NCI-H1417 (cell line): ENCODE data around the gene ARHGAP33.

ENCODE experiments used
- DNase-seq, 3 experiments: peaks; one replicate each; lab custom pipeline; 2025; lab: John Stamatoyannopoulos, UW

ARHGAP33 gene

GRCh38 chr19:35740423-35741202, 34.8 kb upstream of the ARHGAP33 start:
- DNase-seq: peak; percentile 96 to 99 (median 98)

- no peak for DNase-seq
These were observed 34.2 kb upstream of the ARHGAP33 start for GRCh38 chr19:35741203-35741515.

DNA sequence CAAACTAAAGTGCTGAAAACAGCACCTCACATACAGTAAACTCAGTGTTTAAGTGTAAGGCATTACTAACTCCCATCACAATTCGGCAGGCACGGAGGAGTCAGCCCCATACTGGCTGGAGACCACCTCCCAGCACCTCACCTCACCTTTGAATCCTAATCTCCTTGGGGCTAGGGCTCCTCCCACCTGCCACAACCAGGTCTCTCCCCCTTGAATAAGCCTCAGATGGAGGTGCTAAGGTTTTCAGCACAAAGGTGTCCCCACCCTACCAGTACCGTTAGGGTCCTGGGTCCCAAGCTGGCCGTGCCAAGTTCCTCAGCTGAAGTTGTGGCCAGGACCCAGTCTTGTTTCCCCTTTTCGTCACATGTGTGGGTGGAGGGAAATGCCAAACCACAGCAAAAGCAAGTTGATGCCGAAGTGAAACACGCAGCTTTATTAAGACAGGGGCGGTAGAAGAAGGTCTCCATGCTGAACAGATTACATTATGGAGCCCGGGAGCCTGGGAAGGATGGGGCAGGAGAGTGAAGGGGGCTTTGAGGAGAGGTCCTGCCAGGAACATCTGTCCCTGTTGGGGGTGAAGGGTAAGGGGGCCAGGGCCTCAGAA, 33.1 kb upstream of the ARHGAP33 start, which contains the start of gene IGFLR1:
Gene IGFLR1 (minus strand): TSS at position 332 of the 604 bp plus-strand sequence. CDS start 1,272 bp downstream, outside the sequence.
- no peak for DNase-seq

DNA sequence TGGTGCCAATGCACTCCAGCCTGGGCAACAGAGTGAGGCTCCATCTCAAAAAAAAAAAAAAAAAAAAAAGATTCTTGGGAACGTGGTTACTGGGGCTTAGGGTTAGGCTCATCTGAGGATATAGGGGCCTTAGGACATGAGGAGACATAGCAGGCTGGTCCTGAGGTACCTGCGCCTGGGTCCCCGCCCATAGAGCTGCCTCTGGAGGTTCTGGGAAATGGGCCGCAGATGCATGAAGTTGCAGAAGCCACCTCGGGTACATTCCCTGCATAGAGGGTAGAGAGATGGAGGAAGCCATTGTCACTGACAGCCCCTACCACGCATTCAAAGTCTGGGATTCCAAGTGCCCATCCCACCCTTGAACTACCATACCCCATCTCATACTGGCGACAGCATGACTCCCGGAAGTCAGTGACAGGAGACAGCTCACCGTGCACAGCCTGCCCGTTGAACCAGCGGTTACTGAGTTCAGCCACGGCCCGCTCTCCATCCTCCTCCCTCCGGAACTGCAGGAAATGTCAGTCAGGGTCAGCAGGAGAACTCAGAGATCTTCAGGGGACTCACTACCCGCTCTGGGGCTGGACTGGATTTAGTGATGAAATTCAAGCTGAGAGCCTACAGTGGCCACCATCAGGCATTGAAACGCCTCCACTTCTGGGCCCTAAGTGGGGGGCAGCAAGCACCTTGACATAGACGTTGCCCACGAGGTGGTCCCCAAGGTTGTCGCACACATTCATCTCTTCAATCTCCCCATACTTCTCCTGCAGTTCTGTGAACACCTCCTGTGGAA, 31.5 kb upstream of the ARHGAP33 start:
- DNase-seq: no peak

GRCh38 chr19:35744430-35745327, 30.7 kb upstream of the ARHGAP33 start:
- peak; percentile 92 to 97 (median 97) for DNase-seq

DNA sequence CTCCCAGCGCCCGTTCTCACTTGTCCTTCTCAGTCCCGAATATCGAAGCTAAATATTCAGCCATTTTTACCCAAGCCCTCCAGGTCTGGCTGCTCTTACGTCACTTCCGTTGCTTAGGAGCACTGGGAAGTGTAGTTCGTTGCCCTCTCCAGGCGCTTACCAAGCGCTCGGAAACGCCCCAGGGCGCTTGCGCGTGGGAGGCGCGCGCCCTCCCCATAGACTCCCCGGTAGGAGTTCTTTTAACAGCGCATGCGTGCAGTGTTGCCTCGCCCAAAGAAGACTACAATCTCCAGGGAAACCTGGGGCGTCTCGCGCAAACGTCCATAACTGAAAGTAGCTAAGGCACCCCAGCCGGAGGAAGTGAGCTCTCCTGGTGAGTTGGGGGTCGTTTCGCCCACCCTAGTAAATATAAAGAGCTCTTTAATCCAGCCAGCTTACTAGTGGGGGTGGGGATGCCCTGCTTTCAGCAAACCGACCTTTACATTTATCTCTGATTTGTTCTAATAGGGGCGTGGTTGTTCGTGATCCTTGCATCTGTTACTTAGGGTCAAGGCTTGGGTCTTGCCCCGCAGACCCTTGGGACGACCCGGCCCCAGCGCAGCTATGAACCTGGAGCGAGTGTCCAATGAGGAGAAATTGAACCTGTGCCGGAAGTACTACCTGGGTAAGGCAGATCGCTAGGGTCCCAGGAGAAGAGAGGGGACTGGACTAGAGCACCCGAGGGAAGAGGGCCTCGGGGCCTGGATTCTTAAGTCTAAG, 29.9 kb upstream of the ARHGAP33 start, which contains the start of the genes PSENEN and U2AF1L4:
Gene PSENEN (plus strand): TSS at position 324 of the 759 bp plus-strand sequence. CDS start 280 bp downstream, at position 604.
Gene U2AF1L4 (minus strand): TSS at position 91 of the 759 bp plus-strand sequence. CDS start 27 bp downstream, at position 64.
- peak; percentile 97 to 100 (median 99) for DNase-seq

- DNase-seq: no peak
These were observed 29.3 kb upstream of the ARHGAP33 start for GRCh38 chr19:35746087-35746462.

GRCh38 chr19:35746531-35746930, 28.8 kb upstream of the ARHGAP33 start:
- DNase-seq: no peak

DNA sequence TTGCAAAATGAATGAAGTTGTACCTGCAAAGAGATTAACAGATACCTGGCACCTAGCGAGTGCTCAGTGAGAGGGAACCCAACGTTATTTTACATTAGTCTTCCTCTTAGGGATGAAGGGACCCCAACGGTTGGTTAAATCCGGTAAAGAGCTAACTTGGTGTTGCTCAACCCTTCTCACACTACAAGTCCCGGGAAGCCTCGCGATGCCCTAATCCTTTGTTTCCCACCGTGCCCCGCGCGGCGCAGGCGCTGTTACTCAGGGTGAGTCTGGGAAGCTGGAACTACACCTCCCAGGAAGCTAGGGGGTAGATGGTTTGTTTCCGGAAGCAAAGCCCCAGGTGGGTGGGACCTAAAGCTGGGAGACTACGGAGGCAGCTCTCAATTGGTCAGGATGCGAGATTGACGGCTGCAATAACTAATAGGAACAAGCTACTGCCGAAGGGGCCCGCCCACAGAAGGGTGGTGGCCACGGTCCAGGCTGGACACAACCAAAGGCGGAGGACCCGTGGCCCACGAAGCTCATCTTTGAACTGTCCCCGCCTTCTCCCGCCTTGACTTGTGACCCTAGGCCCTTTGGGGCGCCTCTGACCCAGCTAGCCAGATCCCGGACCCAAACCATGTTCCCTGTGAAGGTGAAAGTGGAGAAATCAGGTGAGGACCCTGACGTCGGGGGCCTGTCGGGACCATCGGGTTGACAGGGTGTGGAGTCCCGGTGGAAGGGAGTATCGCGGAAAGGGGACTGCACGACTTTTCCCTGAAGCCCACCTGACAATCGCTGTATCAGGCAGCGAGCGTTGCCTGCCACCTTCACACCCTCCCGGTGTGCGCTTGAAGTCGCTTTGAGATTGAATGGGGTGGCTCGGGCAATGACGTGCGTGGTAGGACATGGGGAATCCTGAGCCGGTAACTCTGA, 27.0 kb upstream of the ARHGAP33 start, which contains the start of gene LIN37:
Gene LIN37 (plus strand): TSS at position 471 of the 915 bp plus-strand sequence. CDS start 149 bp downstream, at position 620.
- peak; percentile 99 to 100 (median 99) for DNase-seq

- DNase-seq: no peak
These were observed 25.2 kb upstream of the ARHGAP33 start for GRCh38 chr19:35750167-35750566.

DNA sequence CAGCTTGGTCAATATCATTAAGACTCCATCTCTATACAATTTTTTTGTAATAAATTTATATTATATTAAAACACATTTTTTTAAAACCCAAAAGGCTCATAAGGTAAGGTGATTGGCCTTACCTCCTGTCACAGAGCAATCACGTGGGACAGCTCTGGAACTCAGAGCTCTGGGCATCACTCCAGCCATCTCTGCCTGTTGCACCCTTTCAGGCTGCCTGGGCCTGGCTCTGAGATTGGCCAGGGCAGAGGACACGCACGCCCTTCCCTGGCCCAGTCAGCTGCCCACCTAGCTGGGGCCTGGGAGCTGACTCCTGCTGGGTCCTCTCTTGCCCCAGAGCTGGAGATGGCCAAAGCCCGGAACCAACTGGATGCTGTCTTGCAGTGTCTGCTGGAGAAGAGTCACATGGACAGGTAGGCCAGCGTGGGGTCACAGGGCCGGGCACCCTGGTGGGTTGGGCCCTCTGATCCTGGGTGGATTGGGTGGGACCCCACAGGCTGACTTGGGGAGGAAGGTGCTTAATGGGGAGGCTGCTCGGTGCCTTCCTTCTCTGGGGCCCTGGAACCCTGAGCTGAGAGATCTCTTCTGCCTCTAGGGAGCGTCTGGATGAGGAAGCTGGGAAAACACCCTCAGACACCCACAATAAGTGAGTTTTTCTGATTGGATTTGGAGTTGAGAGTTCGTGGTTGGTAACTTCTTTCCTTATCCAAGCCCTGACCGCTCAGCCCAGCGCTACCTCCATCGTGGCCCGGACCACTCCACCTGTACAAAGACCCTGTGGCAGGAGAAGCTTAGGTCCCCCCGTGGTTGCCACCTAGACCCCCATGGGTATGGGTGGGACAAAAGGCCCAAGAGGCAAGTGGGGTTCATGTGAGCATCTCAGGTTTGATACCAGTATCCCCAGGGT, 23.3 kb upstream of the ARHGAP33 start:
- DNase-seq: no peak

DNA sequence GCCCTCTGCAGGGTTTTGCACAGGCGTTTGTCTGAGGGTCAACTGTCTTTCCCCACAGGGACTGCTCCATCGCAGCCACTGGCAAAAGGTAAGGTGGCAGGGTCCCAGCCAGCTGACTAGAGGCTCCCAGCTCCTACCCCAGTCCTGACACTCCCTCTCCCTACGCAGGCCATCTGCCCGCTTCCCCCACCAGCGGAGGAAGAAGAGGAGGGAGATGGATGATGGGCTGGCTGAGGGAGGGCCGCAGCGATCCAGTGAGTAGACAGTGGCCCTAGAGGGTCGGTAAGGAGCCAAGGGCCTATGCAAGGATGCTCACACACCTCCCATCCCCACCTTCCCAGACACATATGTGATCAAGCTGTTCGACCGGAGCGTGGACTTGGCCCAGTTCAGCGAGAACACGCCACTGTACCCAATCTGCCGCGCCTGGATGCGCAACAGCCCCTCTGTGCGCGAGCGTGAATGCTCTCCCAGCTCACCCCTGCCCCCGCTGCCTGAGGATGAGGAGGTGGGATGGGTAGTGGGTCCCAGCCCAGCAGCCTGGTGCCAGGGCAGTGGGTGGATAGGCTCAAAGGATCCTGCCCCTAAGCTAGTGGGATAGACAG, 22.5 kb upstream of the ARHGAP33 start:
- DNase-seq: no peak

DNA sequence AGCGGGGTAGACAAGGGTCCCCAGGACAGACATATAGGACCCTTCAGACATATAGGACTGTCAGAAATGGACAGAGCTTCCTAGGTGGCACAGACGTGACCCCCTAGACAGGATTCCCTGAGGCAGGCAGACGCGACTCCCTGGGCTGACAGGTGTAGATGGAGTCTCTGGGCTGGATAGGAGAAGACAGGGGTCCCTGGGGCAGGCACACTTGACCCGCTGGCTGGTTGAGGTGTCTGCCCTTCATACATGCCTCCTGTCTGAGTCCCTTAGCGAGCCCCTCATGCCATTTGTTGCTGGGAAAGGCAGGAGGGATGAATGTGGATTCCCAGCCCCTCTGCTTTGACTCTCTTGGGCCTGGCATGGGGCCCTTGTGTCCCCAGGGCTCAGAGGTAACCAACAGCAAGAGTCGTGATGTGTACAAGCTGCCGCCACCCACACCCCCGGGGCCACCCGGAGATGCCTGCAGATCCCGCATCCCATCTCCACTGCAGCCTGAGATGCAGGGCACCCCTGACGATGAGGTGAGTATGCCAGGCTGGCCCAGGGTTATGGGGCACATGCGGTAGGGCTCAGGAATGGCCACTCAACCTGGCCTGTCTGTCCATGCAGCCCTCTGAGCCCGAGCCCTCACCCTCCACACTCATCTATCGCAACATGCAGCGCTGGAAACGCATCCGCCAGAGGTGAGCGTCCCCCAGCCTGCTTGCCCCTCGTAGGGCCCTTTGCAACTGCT, 21.6 kb upstream of the ARHGAP33 start:
- DNase-seq: no peak

DNA sequence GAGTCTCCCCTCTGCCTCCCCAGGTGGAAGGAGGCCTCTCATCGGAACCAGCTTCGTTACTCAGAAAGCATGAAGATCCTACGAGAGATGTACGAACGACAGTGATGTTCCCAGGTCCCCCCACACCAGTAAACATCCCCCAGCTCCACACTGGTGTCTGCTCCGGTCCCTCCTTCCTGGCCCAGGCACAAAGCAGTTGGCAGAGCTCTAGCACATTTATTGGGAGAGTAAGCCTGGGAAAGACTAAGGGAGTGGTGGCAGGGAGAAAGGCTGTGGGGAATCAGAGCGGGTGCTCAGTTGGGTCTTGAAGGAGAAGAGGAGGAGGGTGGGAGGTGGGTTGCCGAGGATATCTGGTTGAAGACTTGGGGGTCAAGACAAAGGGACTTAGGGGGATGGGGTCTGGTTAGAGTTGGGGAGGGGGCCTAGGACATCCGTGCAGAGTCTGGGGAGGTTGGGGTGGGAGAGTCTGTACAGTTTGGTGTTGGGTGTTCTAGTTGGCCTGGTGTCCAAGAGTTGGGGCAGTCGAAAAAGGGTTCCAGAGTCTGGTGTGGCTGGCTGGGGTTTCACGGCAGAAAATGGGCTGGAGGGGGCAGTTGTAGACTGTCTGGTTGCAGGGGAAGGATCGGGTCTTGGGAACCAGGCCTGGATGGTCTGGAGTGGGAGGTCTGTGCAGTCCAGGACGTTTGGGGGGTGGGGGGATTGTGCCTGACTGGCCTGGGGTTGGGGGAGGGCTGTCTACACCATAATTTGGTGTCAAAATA, 20.8 kb upstream of the ARHGAP33 start:
- no peak for DNase-seq

GRCh38 chr19:35755131-35755549, 20.2 kb upstream of the ARHGAP33 start:
- no peak for DNase-seq
